H1 (cell line): ENCODE data around the gene MIPEP. TPM values are rescaled to one million over a fixed set of nuclear protein-coding genes. Genes with fewer than 3 reads are reported as not detected.

Experiments used
- CTCF ChIA-PET: fragments of 300-600 bp; sonication (Branson Sonifier 250); formaldehyde crosslinking; loops from one replicate; lab custom pipeline; 2021; ENCODE audit not compliant: partially characterized antibody; lab: Charles Lee
- POLR2A ChIA-PET: fragments of 300-600 bp; sonication (Branson Sonifier 250); formaldehyde crosslinking; loops from one replicate; lab custom pipeline; 2021; ENCODE audit warnings: inconsistent platforms; ENCODE audit not compliant: partially characterized antibody; lab: Charles Lee
- DNase-seq, 2 experiments: peaks; one replicate each; pipeline versions ENCODE4 v3.0.0 to v3.0.0-alpha.2; 2010 to 2022; ENCODE audit warnings: low spot score in 2 of 2, low read depth in 1 of 2, mixed read lengths in 1 of 2
- FAIRE-seq: peaks from 2 replicates; lab custom pipeline; 2011; peaks lifted over from hg19 to GRCh38; lab: Jason Lieb, UNC
- H2AFZ ChIP-seq: 2 replicates; pipeline ENCODE4 v1.8.1; 2012; ENCODE audit warnings: low read length, inconsistent platforms
- H2AK5ac ChIP-seq: 2 replicates; pipeline ENCODE4 v1.6.1; 2013; ENCODE audit warnings: low read depth, low read length
- H2BK120ac ChIP-seq: replicated peaks from 2 replicates; pipeline ENCODE3; 2013; ENCODE audit warnings: low read depth, low read length, inconsistent platforms
- H2BK12ac ChIP-seq: 2 replicates; pipeline ENCODE4 v1.6.1; 2013; ENCODE audit warnings: low read depth, low read length
- H2BK15ac ChIP-seq: 2 replicates; pipeline ENCODE4 v1.6.1; 2013; ENCODE audit warnings: low read length
- H2BK20ac ChIP-seq: 2 replicates; pipeline ENCODE4 v1.6.1; 2013; ENCODE audit warnings: low read length
- H2BK5ac ChIP-seq: 2 replicates; pipeline ENCODE4 v1.6.1; 2013; ENCODE audit warnings: low read depth, low read length
- H3K14ac ChIP-seq: 2 replicates; pipeline ENCODE4 v1.6.1; 2013; ENCODE audit warnings: inconsistent platforms; ENCODE audit not compliant: insufficient read length
- H3K18ac ChIP-seq: 2 replicates; pipeline ENCODE4 v1.6.1; 2013; ENCODE audit warnings: low read length; ENCODE audit errors: extremely low read depth
- H3K23ac ChIP-seq: 2 replicates; pipeline ENCODE4 v1.6.1; 2013; ENCODE audit warnings: inconsistent platforms; ENCODE audit not compliant: insufficient read length
- H3K23me2 ChIP-seq: 2 replicates; pipeline ENCODE4 v1.6.1; 2013; ENCODE audit warnings: low read depth, low read length
- H3K27ac ChIP-seq: 2 replicates; pipeline ENCODE4 v1.6.1; 2011; ENCODE audit warnings: low read depth, low read length, inconsistent platforms
- H3K27me3 ChIP-seq, 4 experiments: replicated peaks in 1 of 4; 1 replicate in 1 of 4; 2 replicates in 3 of 4; pipeline versions ENCODE4 v1.6.1 to v1.8.1; 2011 to 2013; ENCODE audit warnings: low read length in 3 of 4, mild to moderate bottlenecking in 3 of 4, inconsistent platforms in 2 of 4, mixed read lengths in 2 of 4, moderate library complexity in 1 of 4; ENCODE audit not compliant: control insufficient read depth in 3 of 4, insufficient read depth in 3 of 4; ENCODE audit errors: extremely low read depth in 1 of 4
- H3K36me3 ChIP-seq, 4 experiments: 2 replicates each; pipeline versions ENCODE4 v1.6.1 to v1.8.1; 2011 to 2013; ENCODE audit warnings: mild to moderate bottlenecking in 4 of 4, low read length in 3 of 4, moderate library complexity in 2 of 4, control low read depth in 1 of 4, inconsistent platforms in 1 of 4; ENCODE audit not compliant: insufficient read depth in 4 of 4, control insufficient read depth in 2 of 4
- H3K4ac ChIP-seq: replicated peaks from 2 replicates; pipeline ENCODE3; 2013; ENCODE audit warnings: low read length, low read depth, mixed read lengths, inconsistent platforms; ENCODE audit not compliant: insufficient read length
- H3K4me1 ChIP-seq, 4 experiments: replicated peaks in 1 of 4; 1 replicate in 1 of 4; 2 replicates in 3 of 4; pipeline versions ENCODE4 v1.6.1 to v1.8.1; 2011 to 2013; ENCODE audit warnings: low read length in 3 of 4, inconsistent platforms in 2 of 4, mixed read lengths in 1 of 4; ENCODE audit not compliant: insufficient read depth in 4 of 4, control insufficient read depth in 3 of 4
- H3K4me2 ChIP-seq, 2 experiments: 2 replicates each; pipeline versions ENCODE4 v1.6.1 to v1.8.1; 2011 to 2013; ENCODE audit warnings: low read depth in 2 of 2, low read length in 2 of 2, control low read depth in 1 of 2, inconsistent platforms in 1 of 2, mild to moderate bottlenecking in 1 of 2; ENCODE audit not compliant: insufficient read depth in 1 of 2
- H3K4me3 ChIP-seq, 4 experiments: fragments of 200-600, 300-600 bp in 1 of 4; sonication (generic), shearing (Covaris generic), sonication (Bioruptor Twin) in 1 of 4; 2 replicates each; pipeline versions ENCODE4 v1.5.1 to v1.8.1; 2011 to 2016; ENCODE audit warnings: low read length in 4 of 4, low read depth in 3 of 4, control low read depth in 2 of 4, inconsistent platforms in 2 of 4, mild to moderate bottlenecking in 2 of 4, mixed read lengths in 1 of 4, moderate library complexity in 1 of 4; ENCODE audit not compliant: insufficient read depth in 2 of 4; ENCODE audit errors: extremely low read depth in 1 of 4
- H3K56ac ChIP-seq: replicated peaks from 2 replicates; pipeline ENCODE3; 2013; ENCODE audit warnings: low read depth, mild to moderate bottlenecking, mixed read lengths, low read length, inconsistent platforms; ENCODE audit not compliant: insufficient read length
- H3K79me1 ChIP-seq: 2 replicates; pipeline ENCODE4 v1.6.1; 2013; ENCODE audit warnings: low read depth, low read length, control low read depth
- H3K79me2 ChIP-seq, 2 experiments: 2 replicates each; pipeline versions ENCODE4 v1.6.1 to v1.8.1; 2012 to 2013; ENCODE audit warnings: low read length in 2 of 2, mild to moderate bottlenecking in 2 of 2, inconsistent platforms in 1 of 2; ENCODE audit not compliant: insufficient read depth in 2 of 2, control insufficient read depth in 1 of 2
- H3K9ac ChIP-seq, 4 experiments: replicated peaks in 1 of 4; 1 replicate in 1 of 4; 2 replicates in 3 of 4; pipeline versions ENCODE4 v1.6.1 to v1.8.1; 2011 to 2013; ENCODE audit warnings: low read depth in 3 of 4, low read length in 3 of 4, control low read depth in 2 of 4, mild to moderate bottlenecking in 2 of 4, moderate library complexity in 2 of 4, inconsistent platforms in 1 of 4; ENCODE audit errors: extremely low read depth in 1 of 4
- H3K9me3 ChIP-seq, 2 experiments: 2 replicates each; pipeline versions ENCODE4 v1.6.1 to v1.8.1; 2012 to 2013; ENCODE audit warnings: mild to moderate bottlenecking in 2 of 2, moderate library complexity in 2 of 2, control low read depth in 1 of 2, inconsistent platforms in 1 of 2, low read depth in 1 of 2, low read length in 1 of 2, mixed read lengths in 1 of 2; ENCODE audit not compliant: insufficient read depth in 2 of 2
- H4K20me1 ChIP-seq, 2 experiments: replicated peaks in 1 of 2; 2 replicates each; pipeline versions ENCODE3 to v1.8.1; 2011 to 2013; ENCODE audit warnings: inconsistent platforms in 2 of 2, low read length in 2 of 2, mild to moderate bottlenecking in 1 of 2; ENCODE audit not compliant: insufficient read depth in 2 of 2, control insufficient read depth in 1 of 2
- H4K5ac ChIP-seq: 2 replicates; pipeline ENCODE4 v1.6.1; 2013; ENCODE audit warnings: low read length, low read depth, mixed read lengths, inconsistent platforms; ENCODE audit not compliant: insufficient read length
- H4K8ac ChIP-seq: 2 replicates; pipeline ENCODE4 v1.8.0; 2013; ENCODE audit warnings: mild to moderate bottlenecking, moderate library complexity, low read length, inconsistent platforms; ENCODE audit not compliant: insufficient read depth; ENCODE audit errors: extremely low read depth
- H4K91ac ChIP-seq: replicated peaks from 2 replicates; pipeline ENCODE3; 2013; ENCODE audit warnings: low read length, mixed read lengths, inconsistent platforms; ENCODE audit not compliant: insufficient read length
- ATF3 ChIP-seq: IDR thresholded peaks from 2 replicates; pipeline ENCODE4 v1.6.1; 2011; ENCODE audit warnings: low read depth, mild to moderate bottlenecking, low read length; ENCODE audit not compliant: insufficient read depth
- BCL11A ChIP-seq, 2 experiments: IDR thresholded peaks; one replicate each; pipeline ENCODE4 v1.6.1; 2011; ENCODE audit warnings: low read depth in 2 of 2, low read length in 2 of 2, mild to moderate bottlenecking in 2 of 2
- EZH2 ChIP-seq: fragments of 200-600 bp; sonication (generic); IDR thresholded peaks from 2 replicates; pipeline ENCODE4 v1.7.1; 2012; ENCODE audit warnings: low read depth, mild to moderate bottlenecking, moderate library complexity, low read length, inconsistent platforms; ENCODE audit not compliant: severe bottlenecking
- GTF2F1 ChIP-seq: IDR thresholded peaks from 2 replicates; pipeline ENCODE4 v1.6.1; 2012; ENCODE audit warnings: low read depth, low read length, improper control_type of control experiment, borderline replicate concordance
- HDAC6 ChIP-seq: IDR thresholded peaks from one replicate; pipeline ENCODE4 v1.7.1; 2012; ENCODE audit warnings: low read depth, mild to moderate bottlenecking, inconsistent platforms, low read length, moderate library complexity
- KDM4A ChIP-seq: IDR thresholded peaks from one replicate; pipeline ENCODE4 v1.7.1; 2012; ENCODE audit warnings: low read depth, mild to moderate bottlenecking, moderate library complexity, low read length, inconsistent platforms; ENCODE audit not compliant: severe bottlenecking
- NRF1 ChIP-seq: IDR thresholded peaks from 2 replicates; pipeline ENCODE4 v1.6.1; 2011; ENCODE audit warnings: mild to moderate bottlenecking, low read depth, low read length, improper control_type of control experiment
- SIN3A ChIP-seq, 2 experiments: IDR thresholded peaks in 1 of 2; conservative IDR thresholded peaks in 1 of 2; 2 replicates each; pipeline ENCODE4 v1.6.1; 2011 to 2012; ENCODE audit warnings: low read length in 2 of 2, improper control_type of control experiment in 1 of 2, low read depth in 1 of 2, mild to moderate bottlenecking in 1 of 2
- SIRT6 ChIP-seq: IDR thresholded peaks from one replicate; pipeline ENCODE4 v1.7.1; 2012; ENCODE audit warnings: low read length, inconsistent platforms
- SP1 ChIP-seq: IDR thresholded peaks from 2 replicates; pipeline ENCODE4 v1.6.1; 2011; ENCODE audit warnings: low read depth, low read length
- SRF ChIP-seq: IDR thresholded peaks from 2 replicates; pipeline ENCODE4 v1.6.1; 2011; ENCODE audit warnings: mild to moderate bottlenecking, low read depth, low read length, moderate library complexity
- TAF7 ChIP-seq: optimal IDR thresholded peaks from 2 replicates; pipeline ENCODE3; 2011; ENCODE audit warnings: low read depth, mild to moderate bottlenecking, inconsistent platforms, low read length, moderate library complexity, borderline replicate concordance
- WGBS, 2 experiments: shearing (Covaris generic) in 1 of 2; methylation state at CpG; one replicate each; pipeline versions ENCODE4 v1.1.6 to v1.1.7; 2013 to 2015; ENCODE audit warnings: low lambda C conversion rate in 2 of 2, mixed read lengths in 2 of 2, inconsistent platforms in 1 of 2, low coverage in 1 of 2, missing lambda C conversion rate in 1 of 2; ENCODE audit not compliant: insufficient replicate concordance in 2 of 2, insufficient coverage in 1 of 2, insufficient read length in 1 of 2; ENCODE audit errors: extremely low coverage in 1 of 2, missing lambda C conversion rate in 1 of 2; 5-methylcytosine and 5-hydroxymethylcytosine counted together
- polyA plus RNA-seq, 7 experiments: library from polyadenylated mRNA; depleted of rRNA in 3 of 7; stranded (reverse) in 5 of 7; unstranded in 2 of 7; fragments of >200 nt in 5 of 7; fragments of 200-250 nt in 2 of 7; gene quantifications; 1 replicate in 5 of 7; 2 replicates in 1 of 7; 4 replicates in 1 of 7; pipeline versions ENCODE4 v1.2.1 to v1.2.3, GENCODE V29; 2011 to 2013; ENCODE audit warnings: missing spikeins in 2 of 7, mixed read lengths in 2 of 7
- total RNA-seq: library from RNA; stranded (reverse); fragmentation: NEBNext Ultra II Directional; extraction: Animal tissue kit (Norgen Biotek cat#: 25700); gene quantifications from 2 replicates; pipeline ENCODE4 v1.2.1, GENCODE V29; 2021

Gene MIPEP
- total and polyA plus RNA-seq, 2 of the 8 experiments (the other 6 are each of a cell fraction or from before 2014, with no cell fraction given), result 24.0 to 24.2 TPM

DNA sequence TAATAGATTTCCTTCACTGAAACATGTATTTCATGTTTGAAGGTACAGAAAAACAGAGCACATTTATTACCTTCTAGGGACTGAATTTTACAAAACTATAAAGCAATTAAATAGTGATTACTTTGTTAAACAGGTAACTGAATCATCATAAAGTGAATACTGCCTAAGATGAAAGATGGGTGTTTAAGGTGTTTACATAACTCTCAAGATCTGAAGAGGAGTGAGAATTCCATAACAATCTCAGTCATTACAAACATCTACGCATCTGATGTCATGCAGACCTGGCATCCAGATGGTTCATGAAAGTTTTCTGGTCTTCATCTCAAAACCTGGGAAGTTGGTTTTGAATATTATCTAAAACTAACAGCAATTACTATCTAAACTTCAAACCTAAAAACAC lies 80.4 kb downstream of the MIPEP start:
- no peak for FAIRE-seq
- TF ChIP-seq SIRT6, result no peak
- TF ChIP-seq SIN3A (conservative IDR thresholded peaks at IDR 0.05 in 1 of 2, IDR thresholded peaks at IDR 0.05 in 1 of 2; ENCODE audit: low read depth in 1 of 2, low read length in 2 of 2), result no peak
- no peak for TF ChIP-seq TAF7
- TF ChIP-seq HDAC6, result no peak
- no peak for TF ChIP-seq SRF
- TF ChIP-seq EZH2, result no peak
- no peak for TF ChIP-seq GTF2F1
- no peak for TF ChIP-seq KDM4A
- TF ChIP-seq SP1, result no peak
- no peak for TF ChIP-seq NRF1
- no peak for TF ChIP-seq BCL11A (IDR thresholded peaks at IDR 0.05; ENCODE audit: low read depth in 2 of 2, low read length in 2 of 2)
- TF ChIP-seq ATF3, result no peak

More for the DNA sequence above, 80.4 kb downstream of the MIPEP start:
- no peaks in the 10 kb centered on the region for H3K79me2 ChIP-seq
- no peak overlapping the region for H3K23ac ChIP-seq
- no peak overlapping the region for H2AK5ac ChIP-seq
- WGBS, 2 experiments, result 89% methylated on average over 1 of the region's 1 CpG; no CpG with 5 or more reads in 1 of the 2 experiments
- no peak overlapping the region for H4K91ac ChIP-seq
- no peak overlapping the region for H2BK20ac ChIP-seq
- no peak overlapping the region for H3K4ac ChIP-seq
- no peaks in the 10 kb centered on the region for H4K20me1 ChIP-seq
- H4K5ac ChIP-seq, result no peak overlapping the region
- no peak overlapping the region for H3K14ac ChIP-seq
- H3K18ac ChIP-seq, result no peak overlapping the region
- DNase-seq, result no peak
- H2BK5ac ChIP-seq, result no peak overlapping the region
- no peak overlapping the region for H3K4me2 ChIP-seq
- peaks cover 0 to 6% (median 0%) of the 10 kb centered on the region in 4 experiments; a peak in 1 of 7 replicates for H3K4me1 ChIP-seq
- no peak overlapping the region for H3K4me3 ChIP-seq
- no peak overlapping the region for H3K56ac ChIP-seq
- no peaks in the 10 kb centered on the region for H3K79me1 ChIP-seq
- H3K36me3 ChIP-seq, result no peaks in the 10 kb centered on the region; a peak in 1 of 8 replicates
- H2BK12ac ChIP-seq, result no peak overlapping the region
- POLR2A ChIA-PET, result no interaction called here
- no peak overlapping the region for H2AFZ ChIP-seq
- no peak overlapping the region for H2BK15ac ChIP-seq
- no peak overlapping the region for H4K8ac ChIP-seq
- no peaks in the 10 kb centered on the region for H3K9me3 ChIP-seq
- no peaks in the 10 kb centered on the region for H3K27me3 ChIP-seq
- CTCF ChIA-PET, result interaction anchor here (0.9 kb wide), 1 partner anchor 67 kb away, joined by 3 read pairs; no protein-coding TSS in a partner anchor
- H3K9ac ChIP-seq, result no peak overlapping the region
- no peaks in the 10 kb centered on the region for H3K23me2 ChIP-seq
- no peak overlapping the region for H2BK120ac ChIP-seq
- H3K27ac ChIP-seq, result no peak overlapping the region
